ENCODE results near the gene PDE3B.

PDE3B gene

DNA sequence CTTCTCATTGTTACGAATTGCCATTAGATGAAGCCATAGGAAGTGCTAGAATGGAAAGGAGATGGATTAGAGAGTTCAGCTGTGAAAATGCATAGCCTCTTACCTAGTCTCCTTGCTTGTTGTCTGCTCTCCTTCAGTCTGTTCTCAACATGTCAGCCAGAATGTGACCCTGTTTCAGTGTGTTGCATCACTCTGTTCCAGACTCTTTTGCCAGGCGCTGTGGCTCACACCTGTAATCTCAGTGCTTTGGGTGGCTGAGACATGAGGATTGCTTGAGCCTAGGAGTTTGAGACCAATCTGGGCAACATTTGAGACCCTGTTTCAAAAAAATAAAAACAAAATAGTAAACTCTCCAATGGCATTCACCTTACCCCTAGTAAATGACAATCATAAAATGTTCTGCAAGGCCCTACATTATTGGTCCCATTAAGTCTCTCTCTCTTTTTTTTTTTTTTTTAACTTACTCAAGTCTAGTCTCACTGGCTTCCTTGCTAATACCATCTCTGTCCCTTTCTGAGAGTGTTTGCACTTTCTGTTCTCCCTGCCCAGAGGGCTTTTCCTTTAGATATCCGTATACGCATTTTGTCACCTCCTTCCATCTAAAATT lies 209.1 kb downstream of the PDE3B start:
- ATAC-seq, result no peak
- TF ChIP-seq OSR1 (CRISPR knock-in tag; IDR thresholded peaks at IDR 0.05) (no peak), ZNF8 (CRISPR knock-in tag; IDR thresholded peaks at IDR 0.05) (no peak), TCF4 (CRISPR knock-in tag; IDR thresholded peaks at IDR 0.05; ENCODE audit: borderline replicate concordance) (no peak), CREB5 (CRISPR knock-in tag; IDR thresholded peaks at IDR 0.05; ENCODE audit: low read depth) (no peak), PPARA (CRISPR knock-in tag; IDR thresholded peaks at IDR 0.05; ENCODE audit: borderline replicate concordance) (no peak), GLIS3 (CRISPR knock-in tag; IDR thresholded peaks at IDR 0.05) (no peak), ESRRG (CRISPR knock-in tag; IDR thresholded peaks at IDR 0.05) (no peak), ZFP3 (CRISPR knock-in tag; IDR thresholded peaks at IDR 0.05) (no peak), ISL1 (CRISPR knock-in tag; IDR thresholded peaks at IDR 0.05) (no peak), ARNTL (CRISPR knock-in tag; IDR thresholded peaks at IDR 0.05; ENCODE audit: borderline replicate concordance, low read depth) (no peak)
- TF ChIP-seq, protein P1, sequence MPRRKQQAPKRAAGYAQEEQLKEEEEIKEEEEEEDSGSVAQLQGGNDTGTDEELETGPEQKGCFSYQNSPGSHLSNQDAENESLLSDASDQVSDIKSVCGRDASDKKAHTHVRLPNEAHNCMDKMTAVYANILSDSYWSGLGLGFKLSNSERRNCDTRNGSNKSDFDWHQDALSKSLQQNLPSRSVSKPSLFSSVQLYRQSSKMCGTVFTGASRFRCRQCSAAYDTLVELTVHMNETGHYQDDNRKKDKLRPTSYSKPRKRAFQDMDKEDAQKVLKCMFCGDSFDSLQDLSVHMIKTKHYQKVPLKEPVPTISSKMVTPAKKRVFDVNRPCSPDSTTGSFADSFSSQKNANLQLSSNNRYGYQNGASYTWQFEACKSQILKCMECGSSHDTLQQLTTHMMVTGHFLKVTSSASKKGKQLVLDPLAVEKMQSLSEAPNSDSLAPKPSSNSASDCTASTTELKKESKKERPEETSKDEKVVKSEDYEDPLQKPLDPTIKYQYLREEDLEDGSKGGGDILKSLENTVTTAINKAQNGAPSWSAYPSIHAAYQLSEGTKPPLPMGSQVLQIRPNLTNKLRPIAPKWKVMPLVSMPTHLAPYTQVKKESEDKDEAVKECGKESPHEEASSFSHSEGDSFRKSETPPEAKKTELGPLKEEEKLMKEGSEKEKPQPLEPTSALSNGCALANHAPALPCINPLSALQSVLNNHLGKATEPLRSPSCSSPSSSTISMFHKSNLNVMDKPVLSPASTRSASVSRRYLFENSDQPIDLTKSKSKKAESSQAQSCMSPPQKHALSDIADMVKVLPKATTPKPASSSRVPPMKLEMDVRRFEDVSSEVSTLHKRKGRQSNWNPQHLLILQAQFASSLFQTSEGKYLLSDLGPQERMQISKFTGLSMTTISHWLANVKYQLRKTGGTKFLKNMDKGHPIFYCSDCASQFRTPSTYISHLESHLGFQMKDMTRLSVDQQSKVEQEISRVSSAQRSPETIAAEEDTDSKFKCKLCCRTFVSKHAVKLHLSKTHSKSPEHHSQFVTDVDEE (CRISPR knock-in tag; IDR thresholded peaks at IDR 0.05), result no peak
- TF ChIP-seq, protein P2, sequence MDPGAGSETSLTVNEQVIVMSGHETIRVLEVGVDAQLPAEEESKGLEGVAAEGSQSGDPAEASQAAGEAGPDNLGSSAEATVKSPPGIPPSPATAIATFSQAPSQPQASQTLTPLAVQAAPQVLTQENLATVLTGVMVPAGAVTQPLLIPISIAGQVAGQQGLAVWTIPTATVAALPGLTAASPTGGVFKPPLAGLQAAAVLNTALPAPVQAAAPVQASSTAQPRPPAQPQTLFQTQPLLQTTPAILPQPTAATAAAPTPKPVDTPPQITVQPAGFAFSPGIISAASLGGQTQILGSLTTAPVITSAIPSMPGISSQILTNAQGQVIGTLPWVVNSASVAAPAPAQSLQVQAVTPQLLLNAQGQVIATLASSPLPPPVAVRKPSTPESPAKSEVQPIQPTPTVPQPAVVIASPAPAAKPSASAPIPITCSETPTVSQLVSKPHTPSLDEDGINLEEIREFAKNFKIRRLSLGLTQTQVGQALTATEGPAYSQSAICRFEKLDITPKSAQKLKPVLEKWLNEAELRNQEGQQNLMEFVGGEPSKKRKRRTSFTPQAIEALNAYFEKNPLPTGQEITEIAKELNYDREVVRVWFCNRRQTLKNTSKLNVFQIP (CRISPR knock-in tag; IDR thresholded peaks at IDR 0.05; ENCODE audit: borderline replicate concordance, low read depth), result no peak
- TF ChIP-seq, protein P3, sequence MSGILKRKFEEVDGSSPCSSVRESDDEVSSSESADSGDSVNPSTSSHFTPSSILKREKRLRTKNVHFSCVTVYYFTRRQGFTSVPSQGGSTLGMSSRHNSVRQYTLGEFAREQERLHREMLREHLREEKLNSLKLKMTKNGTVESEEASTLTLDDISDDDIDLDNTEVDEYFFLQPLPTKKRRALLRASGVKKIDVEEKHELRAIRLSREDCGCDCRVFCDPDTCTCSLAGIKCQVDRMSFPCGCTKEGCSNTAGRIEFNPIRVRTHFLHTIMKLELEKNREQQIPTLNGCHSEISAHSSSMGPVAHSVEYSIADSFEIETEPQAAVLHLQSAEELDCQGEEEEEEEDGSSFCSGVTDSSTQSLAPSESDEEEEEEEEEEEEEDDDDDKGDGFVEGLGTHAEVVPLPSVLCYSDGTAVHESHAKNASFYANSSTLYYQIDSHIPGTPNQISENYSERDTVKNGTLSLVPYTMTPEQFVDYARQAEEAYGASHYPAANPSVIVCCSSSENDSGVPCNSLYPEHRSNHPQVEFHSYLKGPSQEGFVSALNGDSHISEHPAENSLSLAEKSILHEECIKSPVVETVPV (CRISPR knock-in tag; IDR thresholded peaks at IDR 0.05), result no peak

- TF ChIP-seq ISL1 (CRISPR knock-in tag; IDR thresholded peaks at IDR 0.05) (no peak), SNAI2 (CRISPR knock-in tag; IDR thresholded peaks at IDR 0.05) (no peak), TCF4 (CRISPR knock-in tag; IDR thresholded peaks at IDR 0.05; ENCODE audit: borderline replicate concordance) (no peak), RARB (CRISPR knock-in tag; IDR thresholded peaks at IDR 0.05) (no peak), ZFP30 (CRISPR knock-in tag; IDR thresholded peaks at IDR 0.05) (no peak), ARNTL (CRISPR knock-in tag; IDR thresholded peaks at IDR 0.05; ENCODE audit: borderline replicate concordance, low read depth) (no peak)
- ATAC-seq, result no peak
These were observed 210.5 kb downstream of the PDE3B start for GRCh38 chr11:14854057-14854456.

- ATAC-seq, result no peak
- no peak for TF ChIP-seq ARNTL (CRISPR knock-in tag; IDR thresholded peaks at IDR 0.05; ENCODE audit: borderline replicate concordance, low read depth)
- TF ChIP-seq, protein P1 (CRISPR knock-in tag; IDR thresholded peaks at IDR 0.05), result no peak
- TF ChIP-seq BACH2 (CRISPR knock-in tag; IDR thresholded peaks at IDR 0.05; ENCODE audit: borderline replicate concordance), result no peak
- no peak for TF ChIP-seq GLIS3 (CRISPR knock-in tag; IDR thresholded peaks at IDR 0.05)
These were observed 212.3 kb downstream of the PDE3B start for GRCh38 chr11:14855890-14856289.

GRCh38 chr11:14857621-14858020 lies 214.0 kb downstream of the PDE3B start:
- TF ChIP-seq ZNF70 (CRISPR knock-in tag; IDR thresholded peaks at IDR 0.05) (no peak), TOX (CRISPR knock-in tag; IDR thresholded peaks at IDR 0.05; ENCODE audit: borderline replicate concordance) (no peak), ZFP30 (CRISPR knock-in tag; IDR thresholded peaks at IDR 0.05) (no peak), CREB5 (CRISPR knock-in tag; IDR thresholded peaks at IDR 0.05; ENCODE audit: low read depth) (no peak), PATZ1 (CRISPR knock-in tag; IDR thresholded peaks at IDR 0.05; ENCODE audit: borderline replicate concordance) (no peak)
- TF ChIP-seq, protein P2 (CRISPR knock-in tag; IDR thresholded peaks at IDR 0.05; ENCODE audit: borderline replicate concordance, low read depth), result no peak
- no peak for ATAC-seq

Data from SK-N-SH treated with all-trans-retinoic acid at 6 μM for 48 hours (cell line).